ENCODE measurements around the gene PACSIN1.

PACSIN1 gene

DNA sequence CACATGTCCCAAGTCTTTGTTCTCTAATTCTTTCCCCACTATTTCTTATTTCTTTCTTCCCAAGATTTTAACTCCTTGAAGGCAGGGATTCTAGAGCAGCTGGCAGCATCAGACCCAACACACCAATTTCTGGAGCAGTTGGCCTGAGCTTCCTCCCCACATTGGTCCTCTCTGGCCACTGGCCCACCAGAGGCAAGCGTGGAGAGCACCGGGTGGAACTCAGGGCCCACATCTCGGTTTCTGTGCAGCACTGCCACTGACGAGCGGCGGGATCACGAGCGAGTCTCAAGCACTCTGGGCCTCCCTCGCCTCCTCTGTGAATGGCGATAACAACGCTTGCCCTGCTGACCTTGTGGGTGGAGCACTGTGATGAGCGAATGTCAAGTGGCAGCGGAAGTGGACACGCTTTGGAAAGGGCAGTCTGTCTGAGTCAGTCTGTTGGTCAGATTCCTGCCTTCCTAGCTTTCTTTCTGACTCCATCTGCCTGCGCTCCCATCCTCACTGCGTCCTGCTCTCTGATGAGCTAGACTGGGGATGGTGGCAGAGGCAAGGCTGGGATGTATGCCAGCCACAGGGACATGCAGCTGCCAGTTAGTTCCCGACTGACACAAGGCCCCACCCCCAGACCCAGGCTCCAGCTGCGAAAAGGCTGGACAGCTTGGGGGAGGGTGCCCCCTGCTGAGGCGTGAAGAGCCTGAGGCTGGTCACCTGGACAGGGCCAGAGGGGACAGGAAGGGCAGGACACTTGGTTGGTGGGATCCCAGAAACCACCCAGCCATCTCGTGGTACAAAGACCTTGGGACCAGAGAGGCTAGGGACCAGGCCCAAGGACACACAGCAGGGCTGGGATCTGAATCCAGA, 94.7 kb downstream of the PACSIN1 start:
- no peak for TF ChIP-seq PPARA (CRISPR knock-in tag; IDR thresholded peaks at IDR 0.05; ENCODE audit: borderline replicate concordance)
- no peak for TF ChIP-seq ZNF8 (CRISPR knock-in tag; IDR thresholded peaks at IDR 0.05)
- TF ChIP-seq, protein P1, sequence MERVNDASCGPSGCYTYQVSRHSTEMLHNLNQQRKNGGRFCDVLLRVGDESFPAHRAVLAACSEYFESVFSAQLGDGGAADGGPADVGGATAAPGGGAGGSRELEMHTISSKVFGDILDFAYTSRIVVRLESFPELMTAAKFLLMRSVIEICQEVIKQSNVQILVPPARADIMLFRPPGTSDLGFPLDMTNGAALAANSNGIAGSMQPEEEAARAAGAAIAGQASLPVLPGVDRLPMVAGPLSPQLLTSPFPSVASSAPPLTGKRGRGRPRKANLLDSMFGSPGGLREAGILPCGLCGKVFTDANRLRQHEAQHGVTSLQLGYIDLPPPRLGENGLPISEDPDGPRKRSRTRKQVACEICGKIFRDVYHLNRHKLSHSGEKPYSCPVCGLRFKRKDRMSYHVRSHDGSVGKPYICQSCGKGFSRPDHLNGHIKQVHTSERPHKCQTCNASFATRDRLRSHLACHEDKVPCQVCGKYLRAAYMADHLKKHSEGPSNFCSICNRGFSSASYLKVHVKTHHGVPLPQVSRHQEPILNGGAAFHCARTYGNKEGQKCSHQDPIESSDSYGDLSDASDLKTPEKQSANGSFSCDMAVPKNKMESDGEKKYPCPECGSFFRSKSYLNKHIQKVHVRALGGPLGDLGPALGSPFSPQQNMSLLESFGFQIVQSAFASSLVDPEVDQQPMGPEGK (CRISPR knock-in tag; IDR thresholded peaks at IDR 0.05; ENCODE audit: borderline replicate concordance) = no peak
- TF ChIP-seq OSR1 (CRISPR knock-in tag; IDR thresholded peaks at IDR 0.05) = no peak
- TF ChIP-seq GLIS3 (CRISPR knock-in tag; IDR thresholded peaks at IDR 0.05) = no peak
- TF ChIP-seq ARNTL (CRISPR knock-in tag; IDR thresholded peaks at IDR 0.05; ENCODE audit: borderline replicate concordance, low read depth) = no peak
- no peak for TF ChIP-seq ISL1 (CRISPR knock-in tag; IDR thresholded peaks at IDR 0.05)
- no peak for TF ChIP-seq TCF4 (CRISPR knock-in tag; IDR thresholded peaks at IDR 0.05; ENCODE audit: borderline replicate concordance)
- TF ChIP-seq ZNF565 (CRISPR knock-in tag; conservative IDR thresholded peaks at IDR 0.05; ENCODE audit: low read depth) = no peak
- TF ChIP-seq ZFP30 (CRISPR knock-in tag; IDR thresholded peaks at IDR 0.05) = no peak
- ATAC-seq = no peak; the same call in 2 of the 3 replicates

DNA sequence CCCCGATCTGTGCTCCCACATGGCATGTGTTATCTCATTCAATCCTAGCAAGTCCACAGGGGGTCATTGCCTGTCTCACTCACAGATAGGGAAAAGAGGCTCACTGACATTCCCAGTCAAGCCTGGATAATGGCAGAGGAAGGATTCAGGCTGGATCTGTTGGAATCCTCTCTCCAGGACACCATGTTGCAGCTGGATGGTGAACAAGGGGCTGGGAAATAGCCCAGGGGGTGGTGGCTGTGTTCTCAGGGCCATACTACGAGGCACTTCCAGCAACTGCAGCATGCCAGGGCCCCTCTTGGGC, 95.3 kb downstream of the PACSIN1 start:
- ATAC-seq = no peak

DNA sequence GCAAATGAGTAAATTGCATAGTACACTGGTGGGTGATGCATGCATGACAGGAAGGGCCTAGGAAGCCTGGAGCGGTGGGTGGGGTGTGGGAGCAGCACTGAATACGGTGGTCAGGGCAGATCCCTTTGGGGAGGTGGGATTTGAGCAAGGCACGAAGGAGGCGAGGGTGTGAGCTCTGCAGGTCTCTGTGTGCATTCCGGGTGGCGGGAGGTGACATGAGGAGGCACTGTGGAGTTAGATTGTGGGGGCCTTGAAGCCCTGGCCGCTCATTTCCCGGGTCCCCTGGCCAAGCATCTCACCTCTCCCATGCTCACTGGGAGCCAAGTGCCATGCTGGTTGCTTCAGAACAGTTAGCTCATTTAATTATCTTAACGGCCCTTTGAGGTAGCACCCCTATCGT, 96.5 kb downstream of the PACSIN1 start:
- no peak for ATAC-seq
- no peak for TF ChIP-seq TOX (CRISPR knock-in tag; IDR thresholded peaks at IDR 0.05; ENCODE audit: borderline replicate concordance)
- no peak for TF ChIP-seq ARNTL (CRISPR knock-in tag; IDR thresholded peaks at IDR 0.05; ENCODE audit: borderline replicate concordance, low read depth)
- no peak for TF ChIP-seq ZNF70 (CRISPR knock-in tag; IDR thresholded peaks at IDR 0.05)
- TF ChIP-seq ZNF8 (CRISPR knock-in tag; IDR thresholded peaks at IDR 0.05) = no peak
- no peak for TF ChIP-seq ESRRG (CRISPR knock-in tag; IDR thresholded peaks at IDR 0.05)
- TF ChIP-seq OSR1 (CRISPR knock-in tag; IDR thresholded peaks at IDR 0.05) = no peak
- no peak for TF ChIP-seq TCF4 (CRISPR knock-in tag; IDR thresholded peaks at IDR 0.05; ENCODE audit: borderline replicate concordance)

More for the DNA sequence above, 95.3 kb downstream of the PACSIN1 start:
- TF ChIP-seq ZFP30 (CRISPR knock-in tag; IDR thresholded peaks at IDR 0.05) (no peak), OSR1 (CRISPR knock-in tag; IDR thresholded peaks at IDR 0.05) (no peak), SNAI2 (CRISPR knock-in tag; IDR thresholded peaks at IDR 0.05) (no peak), BACH2 (CRISPR knock-in tag; IDR thresholded peaks at IDR 0.05; ENCODE audit: borderline replicate concordance) (no peak), RARB (CRISPR knock-in tag; IDR thresholded peaks at IDR 0.05) (no peak), ZNF70 (CRISPR knock-in tag; IDR thresholded peaks at IDR 0.05) (no peak), ZC3H10 (CRISPR knock-in tag; IDR thresholded peaks at IDR 0.05) (no peak)
- TF ChIP-seq, protein P2, sequence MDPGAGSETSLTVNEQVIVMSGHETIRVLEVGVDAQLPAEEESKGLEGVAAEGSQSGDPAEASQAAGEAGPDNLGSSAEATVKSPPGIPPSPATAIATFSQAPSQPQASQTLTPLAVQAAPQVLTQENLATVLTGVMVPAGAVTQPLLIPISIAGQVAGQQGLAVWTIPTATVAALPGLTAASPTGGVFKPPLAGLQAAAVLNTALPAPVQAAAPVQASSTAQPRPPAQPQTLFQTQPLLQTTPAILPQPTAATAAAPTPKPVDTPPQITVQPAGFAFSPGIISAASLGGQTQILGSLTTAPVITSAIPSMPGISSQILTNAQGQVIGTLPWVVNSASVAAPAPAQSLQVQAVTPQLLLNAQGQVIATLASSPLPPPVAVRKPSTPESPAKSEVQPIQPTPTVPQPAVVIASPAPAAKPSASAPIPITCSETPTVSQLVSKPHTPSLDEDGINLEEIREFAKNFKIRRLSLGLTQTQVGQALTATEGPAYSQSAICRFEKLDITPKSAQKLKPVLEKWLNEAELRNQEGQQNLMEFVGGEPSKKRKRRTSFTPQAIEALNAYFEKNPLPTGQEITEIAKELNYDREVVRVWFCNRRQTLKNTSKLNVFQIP (CRISPR knock-in tag; IDR thresholded peaks at IDR 0.05; ENCODE audit: borderline replicate concordance, low read depth) = no peak
- TF ChIP-seq, protein P3, sequence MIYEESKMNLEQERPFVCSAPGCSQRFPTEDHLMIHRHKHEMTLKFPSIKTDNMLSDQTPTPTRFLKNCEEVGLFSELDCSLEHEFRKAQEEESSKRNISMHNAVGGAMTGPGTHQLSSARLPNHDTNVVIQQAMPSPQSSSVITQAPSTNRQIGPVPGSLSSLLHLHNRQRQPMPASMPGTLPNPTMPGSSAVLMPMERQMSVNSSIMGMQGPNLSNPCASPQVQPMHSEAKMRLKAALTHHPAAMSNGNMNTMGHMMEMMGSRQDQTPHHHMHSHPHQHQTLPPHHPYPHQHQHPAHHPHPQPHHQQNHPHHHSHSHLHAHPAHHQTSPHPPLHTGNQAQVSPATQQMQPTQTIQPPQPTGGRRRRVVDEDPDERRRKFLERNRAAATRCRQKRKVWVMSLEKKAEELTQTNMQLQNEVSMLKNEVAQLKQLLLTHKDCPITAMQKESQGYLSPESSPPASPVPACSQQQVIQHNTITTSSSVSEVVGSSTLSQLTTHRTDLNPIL (CRISPR knock-in tag; IDR thresholded peaks at IDR 0.05; ENCODE audit: low read depth) = no peak

DNA sequence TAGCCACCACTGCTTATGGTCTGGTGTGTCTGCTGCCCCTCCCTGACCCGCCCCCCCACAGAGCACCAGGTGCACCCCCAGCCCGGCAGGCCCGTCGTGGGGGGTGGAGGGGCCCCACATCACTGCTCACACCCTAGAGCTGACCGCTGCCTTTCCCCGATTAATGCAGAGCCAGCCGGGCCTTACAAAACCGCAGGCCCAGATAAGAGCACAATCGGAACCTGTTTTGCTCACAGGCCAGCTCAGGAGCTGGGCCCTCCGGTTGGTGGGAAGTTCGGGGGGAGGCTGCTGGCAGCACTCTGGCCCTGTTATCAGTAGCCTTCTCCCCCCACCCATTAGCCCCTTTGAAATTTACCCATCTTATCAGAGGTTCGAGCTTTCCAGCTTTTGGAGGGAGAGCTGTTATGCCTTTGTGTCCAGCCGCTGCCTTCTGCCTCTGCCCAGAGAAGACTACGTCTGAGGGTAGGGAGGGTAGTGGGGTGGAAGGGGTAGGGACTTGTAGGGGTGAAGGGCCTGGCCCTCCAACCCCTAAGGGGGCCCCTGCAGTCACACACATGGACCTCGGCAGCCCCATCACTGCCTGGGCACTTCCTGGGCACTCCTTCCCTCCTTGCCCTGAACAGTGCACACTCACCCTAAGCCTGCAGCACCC, 97.1 kb downstream of the PACSIN1 start:
- no peak for ATAC-seq
- TF ChIP-seq OSR1 (CRISPR knock-in tag; IDR thresholded peaks at IDR 0.05) = no peak
- no peak for TF ChIP-seq TCF4 (CRISPR knock-in tag; IDR thresholded peaks at IDR 0.05; ENCODE audit: borderline replicate concordance)
- TF ChIP-seq ZNF8 (CRISPR knock-in tag; IDR thresholded peaks at IDR 0.05) = no peak
- TF ChIP-seq, protein P3 (CRISPR knock-in tag; IDR thresholded peaks at IDR 0.05; ENCODE audit: low read depth) = no peak
- TF ChIP-seq TOX (CRISPR knock-in tag; IDR thresholded peaks at IDR 0.05; ENCODE audit: borderline replicate concordance) = no peak
- no peak for TF ChIP-seq ZFP3 (CRISPR knock-in tag; IDR thresholded peaks at IDR 0.05)
- TF ChIP-seq, protein P4, sequence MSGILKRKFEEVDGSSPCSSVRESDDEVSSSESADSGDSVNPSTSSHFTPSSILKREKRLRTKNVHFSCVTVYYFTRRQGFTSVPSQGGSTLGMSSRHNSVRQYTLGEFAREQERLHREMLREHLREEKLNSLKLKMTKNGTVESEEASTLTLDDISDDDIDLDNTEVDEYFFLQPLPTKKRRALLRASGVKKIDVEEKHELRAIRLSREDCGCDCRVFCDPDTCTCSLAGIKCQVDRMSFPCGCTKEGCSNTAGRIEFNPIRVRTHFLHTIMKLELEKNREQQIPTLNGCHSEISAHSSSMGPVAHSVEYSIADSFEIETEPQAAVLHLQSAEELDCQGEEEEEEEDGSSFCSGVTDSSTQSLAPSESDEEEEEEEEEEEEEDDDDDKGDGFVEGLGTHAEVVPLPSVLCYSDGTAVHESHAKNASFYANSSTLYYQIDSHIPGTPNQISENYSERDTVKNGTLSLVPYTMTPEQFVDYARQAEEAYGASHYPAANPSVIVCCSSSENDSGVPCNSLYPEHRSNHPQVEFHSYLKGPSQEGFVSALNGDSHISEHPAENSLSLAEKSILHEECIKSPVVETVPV (CRISPR knock-in tag; IDR thresholded peaks at IDR 0.05) = no peak
- no peak for TF ChIP-seq CSDC2 (CRISPR knock-in tag; IDR thresholded peaks at IDR 0.05)
- TF ChIP-seq, protein P5, sequence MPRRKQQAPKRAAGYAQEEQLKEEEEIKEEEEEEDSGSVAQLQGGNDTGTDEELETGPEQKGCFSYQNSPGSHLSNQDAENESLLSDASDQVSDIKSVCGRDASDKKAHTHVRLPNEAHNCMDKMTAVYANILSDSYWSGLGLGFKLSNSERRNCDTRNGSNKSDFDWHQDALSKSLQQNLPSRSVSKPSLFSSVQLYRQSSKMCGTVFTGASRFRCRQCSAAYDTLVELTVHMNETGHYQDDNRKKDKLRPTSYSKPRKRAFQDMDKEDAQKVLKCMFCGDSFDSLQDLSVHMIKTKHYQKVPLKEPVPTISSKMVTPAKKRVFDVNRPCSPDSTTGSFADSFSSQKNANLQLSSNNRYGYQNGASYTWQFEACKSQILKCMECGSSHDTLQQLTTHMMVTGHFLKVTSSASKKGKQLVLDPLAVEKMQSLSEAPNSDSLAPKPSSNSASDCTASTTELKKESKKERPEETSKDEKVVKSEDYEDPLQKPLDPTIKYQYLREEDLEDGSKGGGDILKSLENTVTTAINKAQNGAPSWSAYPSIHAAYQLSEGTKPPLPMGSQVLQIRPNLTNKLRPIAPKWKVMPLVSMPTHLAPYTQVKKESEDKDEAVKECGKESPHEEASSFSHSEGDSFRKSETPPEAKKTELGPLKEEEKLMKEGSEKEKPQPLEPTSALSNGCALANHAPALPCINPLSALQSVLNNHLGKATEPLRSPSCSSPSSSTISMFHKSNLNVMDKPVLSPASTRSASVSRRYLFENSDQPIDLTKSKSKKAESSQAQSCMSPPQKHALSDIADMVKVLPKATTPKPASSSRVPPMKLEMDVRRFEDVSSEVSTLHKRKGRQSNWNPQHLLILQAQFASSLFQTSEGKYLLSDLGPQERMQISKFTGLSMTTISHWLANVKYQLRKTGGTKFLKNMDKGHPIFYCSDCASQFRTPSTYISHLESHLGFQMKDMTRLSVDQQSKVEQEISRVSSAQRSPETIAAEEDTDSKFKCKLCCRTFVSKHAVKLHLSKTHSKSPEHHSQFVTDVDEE (CRISPR knock-in tag; IDR thresholded peaks at IDR 0.05) = no peak
- TF ChIP-seq ZNF70 (CRISPR knock-in tag; IDR thresholded peaks at IDR 0.05) = no peak
- no peak for TF ChIP-seq ESRRG (CRISPR knock-in tag; IDR thresholded peaks at IDR 0.05)

Data from SK-N-SH treated with all-trans-retinoic acid at 6 μM for 48 hours (cell line).